IPS-NIHi7 (cell line): ENCODE results near the gene PCNX2.

Experiments
- DNase-seq: peaks from one replicate; pipeline ENCODE4 v3.0.0; 2012; ENCODE audit warnings: mixed read lengths; ENCODE audit errors: extremely low spot score

Gene PCNX2

GRCh38 chr1:233315718-233316301 is 20.3 kb upstream of the PCNX2 start:
- no peak for DNase-seq

- DNase-seq = no peak
These were observed 18.1 kb upstream of the PCNX2 start for GRCh38 chr1:233313434-233314155.

GRCh38 chr1:233304489-233305102 is 9.1 kb upstream of the PCNX2 start:
- no peak for DNase-seq

GRCh38 chr1:233300326-233300725 is 4.8 kb upstream of the PCNX2 start:
- DNase-seq = no peak

- no peak for DNase-seq
These were observed 3.9 kb upstream of the PCNX2 start for GRCh38 chr1:233299450-233299849.

GRCh38 chr1:233295975-233296322 is 424 bp upstream of the PCNX2 start:
- no peak for DNase-seq

GRCh38 chr1:233294913-233295236 is 650 bp downstream of the PCNX2 start:
- peak; percentile 66 for DNase-seq

- no peak for DNase-seq
These were observed 1.7 kb downstream of the PCNX2 start for GRCh38 chr1:233293556-233294446.

- DNase-seq = no peak
These were observed 5.0 kb downstream of the PCNX2 start for GRCh38 chr1:233290396-233291034.

GRCh38 chr1:233289676-233290075 is 5.8 kb downstream of the PCNX2 start:
- DNase-seq = peak; percentile 41

GRCh38 chr1:233282582-233282886 is 13.0 kb downstream of the PCNX2 start:
- no peak for DNase-seq

GRCh38 chr1:233281711-233282581 is 13.6 kb downstream of the PCNX2 start:
- no peak for DNase-seq

- DNase-seq = no peak
These were observed 15.6 kb downstream of the PCNX2 start for GRCh38 chr1:233279971-233280370.

- no peak for DNase-seq
These were observed 16.9 kb downstream of the PCNX2 start for GRCh38 chr1:233278631-233279030.

- no peak for DNase-seq
These were observed 17.6 kb downstream of the PCNX2 start for GRCh38 chr1:233277637-233278606.

GRCh38 chr1:233269656-233270055 is 25.9 kb downstream of the PCNX2 start:
- no peak for DNase-seq

- no peak for DNase-seq
These were observed 27.0 kb downstream of the PCNX2 start for GRCh38 chr1:233268389-233269022.

GRCh38 chr1:233261695-233262094 is 33.8 kb downstream of the PCNX2 start:
- DNase-seq = no peak

- DNase-seq = no peak
These were observed 34.3 kb downstream of the PCNX2 start for GRCh38 chr1:233261206-233261605.
